Measurements from ENCODE around the gene IRAK2.

The IRAK2 gene

DNA sequence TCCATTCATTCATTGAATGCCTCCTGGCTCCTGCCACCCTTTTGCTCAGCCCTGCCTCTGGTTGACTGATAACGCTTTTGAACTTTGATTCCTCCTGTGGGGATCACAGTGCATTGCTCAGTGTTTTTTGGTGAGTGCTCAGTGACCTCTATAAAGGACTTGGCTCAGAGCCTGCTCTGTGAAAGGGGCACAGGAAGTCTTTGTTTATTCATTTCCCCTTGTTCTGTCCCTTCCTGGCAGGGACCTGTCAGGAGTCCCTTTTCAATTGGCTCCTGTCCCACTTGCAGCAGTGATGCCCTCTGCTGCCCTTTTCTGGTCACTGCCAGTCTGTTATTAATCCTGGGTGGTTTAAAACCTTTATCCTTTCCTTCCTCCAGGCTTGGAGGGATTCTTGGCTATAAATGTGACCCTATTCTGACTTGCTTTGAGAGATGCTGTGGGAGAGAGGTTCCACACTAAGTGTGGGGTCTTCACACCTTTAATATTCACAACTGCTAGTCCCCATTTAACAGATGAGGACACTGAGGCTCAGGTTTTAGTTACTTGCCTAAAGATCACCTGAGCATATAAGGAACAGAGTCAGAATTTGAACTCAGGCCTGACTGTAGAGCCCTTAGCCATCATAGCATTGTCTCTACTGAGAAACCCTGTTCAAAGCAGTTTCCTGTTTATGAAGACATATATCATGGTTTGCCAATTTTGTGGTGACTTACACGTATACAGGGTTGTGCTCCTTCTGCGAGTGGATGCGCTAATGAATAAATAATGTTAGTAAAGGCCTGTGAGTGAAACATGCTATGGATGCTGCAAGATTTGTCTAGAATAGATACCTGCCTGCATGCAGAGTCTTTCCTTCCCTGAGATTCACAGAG, 60.3 kb downstream of the IRAK2 start:
- peak; percentile 80 for DNase-seq (ENCODE audit: low spot score)

DNA sequence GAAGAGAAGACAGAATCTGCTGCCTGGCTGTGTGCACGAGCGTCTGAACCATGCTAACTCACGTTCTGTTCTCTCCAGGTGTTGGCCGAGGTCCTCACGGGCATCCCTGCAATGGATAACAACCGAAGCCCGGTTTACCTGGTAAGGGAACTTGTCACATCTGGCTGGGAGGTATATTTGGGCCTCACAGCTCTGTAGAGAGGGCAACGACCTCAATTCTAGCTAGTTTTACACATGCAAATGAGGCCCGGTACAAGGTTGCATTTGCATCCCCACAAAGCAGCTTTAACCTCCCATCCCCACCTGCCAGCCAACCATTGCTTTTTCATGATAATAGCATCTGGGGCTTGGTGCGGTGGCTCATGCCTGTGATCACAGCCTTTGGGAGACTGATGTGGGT, 61.6 kb downstream of the IRAK2 start:
- no peak for DNase-seq (ENCODE audit: low spot score)

DNA sequence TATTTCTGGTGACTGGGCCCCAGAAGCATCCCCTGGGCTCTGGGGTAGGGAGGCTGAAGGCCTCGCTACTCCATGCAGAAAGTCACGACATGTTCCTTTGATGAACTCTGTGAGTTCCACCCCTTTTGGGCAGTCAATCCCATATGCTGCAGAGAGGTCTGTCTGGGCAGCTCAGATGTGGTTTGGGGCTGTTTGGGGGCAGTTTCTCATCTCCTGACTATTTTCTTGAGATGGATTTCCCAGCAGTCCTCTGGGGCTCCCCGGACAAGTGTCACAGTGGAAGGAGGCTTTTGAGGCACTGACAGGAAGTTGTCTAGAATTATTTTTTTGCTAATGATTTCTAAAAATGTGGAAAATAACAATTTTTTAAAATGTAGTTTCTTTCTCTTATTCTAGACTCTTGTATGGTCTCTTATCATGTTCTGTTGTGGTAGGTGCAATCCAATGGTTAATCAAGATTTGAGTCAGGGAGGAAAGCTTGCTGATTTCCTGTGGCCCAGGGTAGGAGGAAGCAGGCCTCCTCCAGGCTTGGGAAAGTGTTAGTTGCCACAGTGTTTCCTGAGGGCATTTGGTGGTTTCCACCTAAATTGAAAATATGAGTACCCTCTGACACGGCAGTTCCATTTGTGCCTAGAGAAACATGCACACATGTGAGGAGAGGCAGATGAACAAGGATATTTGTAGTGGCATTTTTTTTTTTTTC, 63.7 kb downstream of the IRAK2 start:
- no peak for DNase-seq (ENCODE audit: low spot score)

DNA sequence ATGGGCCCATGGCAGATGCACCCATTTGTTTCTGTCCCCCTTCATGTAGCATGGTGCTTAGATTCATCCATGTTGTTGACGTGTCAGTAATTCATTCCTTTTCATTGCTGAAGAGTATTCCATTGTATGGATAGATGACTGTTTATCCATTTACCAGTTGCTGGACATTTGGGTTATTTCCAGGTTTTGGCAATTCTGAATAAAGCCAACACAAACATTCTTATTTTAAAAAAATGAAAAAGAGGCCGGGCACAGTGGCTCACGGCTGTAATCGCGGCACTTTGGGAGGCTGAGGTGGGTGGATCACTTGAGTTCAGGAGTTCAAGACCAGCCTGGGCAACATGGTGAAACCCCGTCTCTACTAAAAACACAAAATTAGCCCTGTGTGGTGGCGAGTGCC, 64.9 kb downstream of the IRAK2 start:
- no peak for DNase-seq (ENCODE audit: low spot score)

DNA sequence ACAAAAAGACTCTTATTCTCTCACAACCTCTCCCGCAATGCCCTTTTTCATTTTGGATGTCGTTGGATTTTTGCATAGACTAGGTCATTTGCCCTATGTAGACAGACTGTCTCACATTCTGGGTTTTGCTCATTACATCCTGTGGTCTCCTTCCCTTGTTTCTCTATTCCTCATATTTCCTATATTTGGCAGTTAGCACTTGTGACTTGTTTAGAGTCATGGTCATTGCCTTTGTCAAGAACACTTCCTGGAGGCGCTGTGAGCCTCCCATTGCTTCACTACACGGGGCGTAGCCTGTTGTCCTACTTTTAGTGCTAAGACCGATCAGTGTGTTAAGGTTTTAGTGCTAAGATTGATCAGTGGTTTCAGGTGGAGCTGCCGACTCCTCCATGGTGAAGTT, 67.4 kb downstream of the IRAK2 start:
- no peak for DNase-seq (ENCODE audit: low spot score)

DNA sequence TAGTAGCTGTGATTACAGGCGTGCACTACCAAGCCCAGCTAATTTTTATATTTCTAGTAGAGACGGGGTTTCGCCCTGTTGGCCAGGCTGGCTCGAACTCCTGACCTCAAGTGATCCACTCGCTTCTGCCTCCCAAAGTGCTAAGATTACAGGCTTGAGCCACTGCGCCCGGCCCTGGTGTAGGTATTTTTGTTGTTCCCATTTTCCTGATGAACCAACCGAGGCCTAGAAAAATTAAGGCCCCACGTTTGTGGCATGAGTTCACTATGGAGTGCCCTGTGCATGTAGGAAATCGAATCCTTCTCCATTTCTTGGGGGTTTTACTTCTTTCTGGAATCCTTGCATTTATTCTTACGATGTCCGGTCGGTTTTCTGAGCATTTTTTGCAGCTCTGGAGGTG, 69.3 kb downstream of the IRAK2 start:
- DNase-seq (ENCODE audit: low spot score) = no peak

DNA sequence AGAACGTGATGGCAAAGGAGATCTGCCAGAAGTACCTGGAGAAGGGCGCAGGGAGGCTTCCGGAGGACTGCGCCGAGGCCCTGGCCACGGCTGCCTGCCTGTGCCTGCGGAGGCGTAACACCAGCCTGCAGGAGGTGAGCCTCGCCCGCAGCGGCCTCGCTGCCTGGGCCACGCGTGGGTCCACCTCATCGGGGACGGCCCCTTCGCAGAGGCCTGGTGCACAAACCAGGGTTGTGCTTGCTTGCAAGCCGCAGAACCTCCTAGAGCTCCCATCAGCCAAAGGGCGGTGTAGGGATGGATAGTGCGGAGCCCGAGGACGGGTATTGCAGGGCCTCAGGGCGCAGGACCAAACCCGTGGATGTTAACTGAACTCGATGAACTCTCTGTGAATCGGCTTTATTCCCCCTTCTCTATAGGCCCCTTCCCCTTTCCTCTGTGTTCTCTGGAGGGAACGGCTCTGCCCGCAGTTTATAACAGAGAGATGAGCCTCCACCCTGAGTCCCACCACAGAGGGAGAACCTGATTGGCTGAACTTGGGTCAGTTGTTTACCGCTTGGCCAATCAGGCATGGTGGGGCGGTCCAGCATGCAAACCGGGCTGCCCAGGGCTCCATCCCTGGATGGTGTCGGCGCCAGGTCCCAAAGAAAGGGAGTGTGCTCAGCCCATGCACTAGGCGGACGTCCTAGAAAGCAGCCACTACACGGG, 70.0 kb downstream of the IRAK2 start:
- DNase-seq (ENCODE audit: low spot score) = no peak

DNA sequence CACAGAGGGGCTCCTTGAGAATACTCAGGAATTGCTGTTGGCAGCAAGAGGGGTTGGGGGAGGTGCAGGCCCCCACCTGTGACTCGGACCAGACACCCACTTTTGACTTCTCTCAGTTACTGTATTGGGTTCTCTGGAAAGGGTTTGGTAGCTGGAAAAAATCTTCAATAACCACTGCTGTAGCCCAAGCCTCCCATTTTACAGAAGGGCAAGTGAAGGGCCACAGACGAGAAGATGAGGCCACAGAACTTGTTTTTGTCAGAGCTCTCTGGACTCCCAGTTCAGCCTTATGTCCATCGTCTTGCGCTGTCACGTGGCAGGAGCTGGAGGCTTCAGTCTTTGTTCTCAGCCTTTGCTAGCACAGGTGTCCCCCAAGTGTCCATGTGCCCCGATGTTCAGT, 70.8 kb downstream of the IRAK2 start:
- DNase-seq (ENCODE audit: low spot score) = no peak

DNA sequence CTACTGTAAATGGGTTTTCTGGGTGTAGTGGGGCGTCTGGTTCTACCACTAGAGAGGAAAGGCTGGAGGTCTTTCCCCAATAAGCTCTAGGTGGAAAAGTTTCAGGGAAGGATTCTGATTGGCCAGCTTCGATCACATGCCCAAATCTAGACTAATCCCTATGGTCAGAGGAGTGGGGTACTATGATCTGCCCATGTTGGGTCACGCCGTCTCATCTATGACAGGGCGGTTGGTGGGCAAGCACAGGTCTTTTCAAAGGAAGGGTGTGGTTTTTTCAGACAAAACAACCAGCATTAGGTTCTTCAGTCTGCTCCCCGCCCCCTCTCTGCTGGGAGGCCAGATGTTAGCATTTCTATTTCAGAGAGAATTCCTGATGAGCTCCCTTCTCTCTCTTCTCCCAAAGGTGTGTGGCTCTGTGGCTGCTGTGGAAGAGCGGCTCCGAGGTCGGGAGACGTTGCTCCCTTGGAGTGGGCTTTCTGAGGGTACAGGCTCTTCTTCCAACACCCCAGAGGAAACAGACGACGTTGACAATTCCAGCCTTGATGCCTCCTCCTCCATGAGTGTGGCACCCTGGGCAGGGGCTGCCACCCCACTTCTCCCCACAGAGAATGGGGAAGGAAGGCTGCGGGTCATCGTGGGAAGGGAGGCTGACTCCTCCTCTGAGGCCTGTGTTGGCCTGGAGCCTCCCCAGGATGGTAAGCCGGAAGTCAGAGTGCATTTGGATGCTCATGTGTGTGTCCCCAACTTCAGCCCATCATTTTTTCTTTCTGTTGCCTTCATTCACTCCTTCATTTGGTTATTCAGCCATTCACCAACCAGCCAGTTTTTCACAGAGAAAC, 73.8 kb downstream of the IRAK2 start:
- DNase-seq (ENCODE audit: low spot score) = no peak

DNA sequence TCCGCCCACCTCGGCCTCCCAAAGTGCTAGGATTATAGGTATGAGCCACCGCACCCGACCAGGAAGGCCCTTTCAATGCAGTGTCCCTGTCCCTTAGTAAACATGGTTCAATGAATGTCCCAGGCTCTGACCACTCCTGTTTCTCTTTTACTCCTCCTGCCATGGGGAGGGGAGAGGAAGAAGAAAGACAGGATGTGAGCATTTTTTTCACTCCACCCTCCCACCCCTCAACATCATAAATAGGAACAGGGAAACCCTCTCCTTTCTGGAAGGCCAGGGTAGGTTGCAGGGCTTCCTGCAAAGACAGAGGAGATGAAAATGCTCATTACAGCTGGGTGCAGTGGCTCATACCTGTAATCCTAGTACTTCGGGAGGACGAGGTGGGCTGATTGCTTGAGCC, 76.1 kb downstream of the IRAK2 start:
- no peak for DNase-seq (ENCODE audit: low spot score)

DNA sequence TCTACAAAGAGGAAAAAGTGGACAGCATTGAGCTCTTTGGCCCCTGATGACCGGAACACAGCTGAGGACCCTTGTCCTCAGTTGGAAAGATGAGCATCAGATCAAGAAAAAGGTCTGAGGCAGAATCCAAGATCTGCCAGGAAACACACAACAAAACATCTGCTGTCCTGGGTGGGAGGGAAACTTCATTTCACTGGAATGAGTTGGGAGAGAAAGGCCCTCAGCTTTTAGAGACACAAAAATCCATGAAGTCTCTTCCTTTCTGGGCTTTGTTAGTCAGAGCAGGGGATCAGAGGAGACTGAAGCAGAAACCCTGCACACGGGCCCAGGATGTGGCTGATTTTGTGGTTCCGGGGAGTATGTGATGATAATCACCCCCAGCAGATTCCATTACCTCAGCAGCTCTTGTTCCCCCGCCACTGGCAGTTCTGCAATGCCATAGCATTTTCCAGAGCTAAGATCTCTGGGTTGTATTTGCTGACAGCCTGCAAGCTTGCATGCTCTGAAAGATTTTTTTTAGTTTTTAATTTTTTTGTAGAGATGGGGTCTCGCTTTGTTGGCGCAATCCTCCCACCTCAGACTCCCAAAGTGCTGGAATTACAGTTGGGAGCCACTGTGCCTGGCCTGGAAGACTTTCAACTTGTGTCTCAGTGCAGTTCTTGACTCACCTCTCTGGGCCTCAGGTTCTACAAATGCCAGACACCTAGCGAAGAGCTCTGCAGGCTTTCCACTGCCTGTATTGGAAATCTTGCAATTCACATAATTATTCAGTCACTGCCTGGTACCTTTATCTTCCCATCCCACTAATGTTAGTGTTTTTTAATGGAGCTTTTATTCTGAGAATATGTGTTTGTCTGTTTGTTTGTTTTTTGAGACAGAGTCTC, 77.7 kb downstream of the IRAK2 start:
- no peak for DNase-seq (ENCODE audit: low spot score)

DNA sequence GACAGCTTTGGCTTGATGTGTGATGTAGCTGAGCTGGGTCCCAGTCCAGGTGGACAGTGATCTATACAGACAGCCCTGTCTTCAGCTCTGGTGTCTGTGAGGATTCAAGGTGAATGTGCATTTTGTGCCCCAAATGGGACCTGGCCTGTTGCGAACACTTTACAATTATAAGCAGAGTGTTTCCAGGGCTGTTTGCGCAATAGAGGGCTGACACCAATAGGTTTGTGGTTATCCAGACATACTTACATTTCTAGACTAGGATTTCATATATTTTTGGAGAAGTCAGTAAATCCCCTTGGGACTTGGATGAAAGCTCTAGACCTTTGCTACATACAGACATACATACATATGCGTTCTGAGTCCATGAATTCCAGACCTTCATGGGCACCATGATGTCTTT, 79.3 kb downstream of the IRAK2 start:
- no peak for DNase-seq (ENCODE audit: low spot score)

DNA sequence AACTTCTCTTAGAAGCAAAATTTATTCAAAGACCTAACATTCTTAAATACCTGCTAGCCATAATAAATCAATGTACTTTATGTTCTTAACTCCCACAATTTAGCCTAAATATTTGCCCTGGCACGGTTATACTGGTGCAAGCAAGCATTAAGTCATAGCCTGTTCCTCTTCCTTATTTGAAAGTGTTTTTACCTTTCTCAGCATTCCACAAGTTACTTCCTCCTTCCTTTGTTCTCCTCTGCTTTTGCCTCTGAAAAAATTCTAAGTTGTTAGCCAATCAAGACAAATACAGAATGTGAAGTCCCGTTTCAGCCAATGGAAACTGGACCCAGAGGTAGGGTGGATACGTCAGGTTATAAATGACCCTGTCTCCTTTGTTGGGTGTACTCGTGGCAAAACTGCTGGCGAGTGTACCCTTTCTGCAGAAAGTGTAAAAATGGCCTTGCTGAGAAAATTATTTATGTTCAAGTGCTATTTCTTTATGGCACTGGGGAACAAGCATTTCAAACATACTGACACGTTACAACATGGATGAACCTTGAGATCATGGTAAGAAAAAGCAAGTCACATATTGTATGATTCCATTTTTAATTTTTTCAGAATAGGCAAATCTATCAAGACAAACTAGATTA, 80.5 kb downstream of the IRAK2 start:
- DNase-seq (ENCODE audit: low spot score) = no peak

DNA sequence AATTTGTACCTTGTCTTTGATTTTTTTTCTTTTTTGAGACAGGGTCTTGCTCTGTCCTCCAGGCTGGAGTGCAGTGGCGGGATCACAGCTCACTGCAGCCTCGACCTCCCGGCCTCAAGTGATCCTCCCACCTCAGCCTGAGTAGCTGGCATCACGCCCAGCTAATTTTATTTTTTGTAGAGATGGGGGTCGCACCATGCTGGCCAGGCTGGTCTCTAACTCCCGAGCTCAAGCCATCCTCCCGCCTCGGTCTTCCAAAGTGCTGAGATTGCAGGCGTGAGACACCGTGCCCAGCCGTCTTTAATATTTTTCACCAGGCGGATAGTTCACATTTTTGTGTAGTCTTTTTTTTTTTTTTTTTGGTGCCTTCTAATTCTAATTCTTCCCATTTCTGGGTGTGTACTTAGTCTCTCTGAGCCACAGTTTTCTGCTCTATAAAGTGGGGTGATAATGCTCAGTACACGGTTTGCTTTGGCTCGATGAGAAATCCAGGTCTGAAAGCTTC, 83.0 kb downstream of the IRAK2 start:
- DNase-seq (ENCODE audit: low spot score) = no peak

DNA sequence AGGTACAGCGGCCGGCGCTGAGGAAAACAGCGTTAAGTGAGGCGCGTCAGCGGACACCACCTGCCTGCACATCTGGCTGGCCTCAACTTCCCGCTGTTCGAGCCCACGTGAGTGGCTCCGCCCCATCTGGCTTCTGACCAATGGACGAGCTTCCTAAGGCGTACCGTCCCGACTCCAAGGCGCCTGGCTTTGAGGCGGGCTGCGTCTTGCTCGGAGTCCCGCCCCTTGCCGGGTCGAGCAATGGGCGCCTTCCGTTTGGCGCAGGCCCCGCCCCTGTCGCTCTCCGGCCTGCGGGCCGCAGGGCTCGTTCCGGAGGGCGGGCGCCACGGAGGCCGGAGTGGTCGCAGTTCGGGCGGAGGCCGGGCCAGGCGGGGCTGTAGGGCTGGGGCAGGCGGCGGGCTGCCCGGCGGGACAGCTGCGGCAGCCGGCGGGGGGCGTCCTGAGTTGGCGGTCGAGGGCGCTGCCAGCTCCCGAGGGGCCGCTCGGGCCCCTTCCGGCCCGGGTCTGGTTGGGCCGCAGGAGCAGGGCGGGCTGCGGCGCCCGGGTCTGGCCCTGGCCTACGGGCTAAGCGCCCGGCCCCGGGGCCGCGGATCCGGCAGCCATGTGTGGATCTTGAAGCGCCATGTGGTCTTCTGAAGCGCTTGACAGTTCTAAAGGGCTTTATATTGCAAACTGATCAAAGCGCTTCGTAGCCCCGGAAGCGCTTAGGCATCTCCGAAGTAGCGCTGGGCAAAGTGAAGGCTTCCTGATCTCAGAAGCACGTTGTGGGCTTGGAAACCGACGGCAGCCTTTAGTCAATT, 83.7 kb downstream of the IRAK2 start, which contains the start of gene TATDN2:
Gene TATDN2 (plus strand): TSS at position 276 of the 800 bp plus-strand sequence. CDS start 742 bp downstream, outside the sequence.
- DNase-seq (ENCODE audit: low spot score) = peak; percentile 99

DNA sequence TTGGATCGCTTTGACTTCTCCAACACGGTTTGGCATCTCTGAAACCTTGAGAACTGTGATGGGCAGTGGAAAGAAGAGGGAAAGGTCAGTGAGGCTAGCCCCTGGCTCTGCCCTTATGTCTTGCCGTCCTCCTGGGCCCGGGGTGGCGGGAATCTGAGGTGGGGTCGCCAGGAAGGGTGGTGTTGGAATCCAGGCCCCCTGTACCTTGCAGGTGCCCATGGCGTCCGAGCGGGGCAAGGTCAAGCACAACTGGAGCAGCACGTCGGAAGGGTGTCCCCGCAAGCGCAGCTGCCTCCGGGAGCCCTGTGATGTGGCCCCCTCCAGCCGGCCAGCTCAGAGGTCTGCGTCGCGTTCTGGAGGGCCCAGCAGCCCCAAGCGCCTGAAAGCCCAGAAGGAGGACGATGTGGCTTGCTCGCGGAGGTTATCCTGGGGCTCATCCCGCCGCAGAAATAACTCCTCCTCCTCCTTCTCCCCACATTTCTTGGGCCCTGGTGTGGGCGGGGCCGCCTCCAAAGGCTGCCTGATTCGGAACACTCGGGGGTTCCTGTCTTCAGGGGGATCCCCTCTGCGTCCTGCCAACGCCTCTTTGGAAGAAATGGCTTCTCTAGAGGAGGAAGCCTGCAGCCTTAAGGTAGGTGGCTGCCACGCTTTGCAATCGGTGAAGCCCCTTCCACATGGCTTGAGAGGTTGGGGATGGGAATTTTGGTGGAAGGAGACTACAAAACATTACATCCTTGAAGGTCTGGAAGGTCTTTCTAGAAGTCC, 84.4 kb downstream of the IRAK2 start:
- DNase-seq (ENCODE audit: low spot score) = peak; percentile 55

DNA sequence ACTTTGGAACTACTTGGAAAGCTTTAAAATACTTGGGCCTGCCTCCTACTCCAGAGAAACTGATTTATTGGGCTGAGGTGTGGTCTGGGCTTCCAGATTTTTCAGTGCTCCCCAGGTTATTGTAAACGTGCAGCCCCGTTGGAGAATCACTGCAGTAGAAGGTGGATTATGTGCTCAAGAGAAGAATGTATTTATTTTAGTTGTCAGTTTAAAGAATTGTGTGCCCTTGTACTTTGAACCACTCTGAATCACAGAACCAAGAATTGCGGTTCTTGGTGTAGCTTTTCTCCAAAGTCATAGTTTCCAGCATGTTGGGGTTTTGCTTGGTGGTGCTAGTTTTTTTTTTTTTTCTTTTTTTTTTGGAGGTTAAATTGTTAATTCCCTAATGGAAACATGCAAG, 85.1 kb downstream of the IRAK2 start:
- peak; percentile 46 for DNase-seq (ENCODE audit: low spot score)

DNA sequence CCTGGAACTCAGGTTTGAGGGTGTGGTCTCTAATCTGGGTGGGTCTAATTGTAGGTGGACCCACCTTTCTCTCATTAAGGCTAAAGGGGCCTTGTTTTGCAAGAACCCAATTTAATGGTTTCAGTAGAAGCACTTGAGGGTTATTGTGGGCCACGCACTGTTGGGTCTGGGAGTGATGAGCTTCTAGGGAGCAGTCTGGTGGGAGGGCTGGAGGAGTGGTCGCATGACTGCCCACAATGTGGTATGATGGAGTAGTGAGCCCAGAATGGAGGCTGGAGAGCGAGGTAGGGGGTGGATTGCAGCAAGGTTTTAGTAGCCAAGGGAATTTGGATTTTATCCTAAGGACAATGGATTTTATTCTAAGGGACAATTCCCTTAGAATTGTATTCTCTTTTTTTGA, 86.3 kb downstream of the IRAK2 start:
- no peak for DNase-seq (ENCODE audit: low spot score)

DNA sequence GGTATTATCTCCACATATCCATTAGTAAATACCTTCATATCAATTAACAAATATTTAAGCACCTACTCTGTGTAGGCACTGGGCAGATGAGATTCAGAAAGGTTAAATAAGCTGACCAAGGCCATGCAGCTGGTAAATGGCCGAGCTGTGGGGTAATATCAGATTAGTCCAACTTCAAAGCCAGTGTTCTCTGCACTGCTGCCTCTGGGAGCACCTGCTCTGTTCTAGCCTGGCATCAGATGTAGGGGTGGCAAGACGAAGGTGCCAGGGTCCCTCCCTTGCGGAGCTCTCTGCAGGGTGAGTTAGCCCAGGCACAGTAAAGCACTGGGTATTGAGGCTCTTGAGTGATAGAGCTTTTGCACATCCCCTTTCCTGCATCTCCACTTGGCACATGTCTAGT, 89.0 kb downstream of the IRAK2 start:
- no peak for DNase-seq (ENCODE audit: low spot score)
